SJSA1 (cell line): ENCODE measurements around the gene CAMK2N1. TPM values are rescaled to one million over a fixed set of nuclear protein-coding genes. Genes with fewer than 3 reads are reported as not detected.
"Not testable (repeated sequence)": the region's sequence is repeated elsewhere in the genome, so short reads cannot be mapped to it uniquely, and the experiment has no call there.

Experiments
- DNase-seq, 2 experiments: peaks; one replicate each; pipeline ENCODE4 v3.0.0-alpha.2; 2015 to 2020; ENCODE audit warnings: low spot score in 2 of 2, low read depth in 1 of 2
- H3K27ac ChIP-seq: fragments of 250-450 bp; sonication (Bioruptor Pico); 2 replicates; pipeline ENCODE4 v1.5.1; 2020; ENCODE audit warnings: mild to moderate bottlenecking, moderate library complexity
- H3K27me3 ChIP-seq: fragments of 250-450 bp; sonication (Bioruptor Pico); replicated peaks from 2 replicates; pipeline ENCODE4 v1.5.1; 2020; ENCODE audit warnings: mild to moderate bottlenecking, moderate library complexity
- H3K36me3 ChIP-seq: fragments of 250-450 bp; sonication (Bioruptor Pico); 2 replicates; pipeline ENCODE4 v1.5.1; 2020; ENCODE audit warnings: mild to moderate bottlenecking
- H3K4me1 ChIP-seq: fragments of 250-450 bp; sonication (Bioruptor Pico); replicated peaks from 2 replicates; pipeline ENCODE4 v1.6.1; 2021; ENCODE audit warnings: mild to moderate bottlenecking
- H3K4me3 ChIP-seq: fragments of 250-450 bp; sonication (Bioruptor Pico); 2 replicates; pipeline ENCODE4 v1.5.1; 2020; ENCODE audit warnings: mild to moderate bottlenecking
- H3K9me3 ChIP-seq: fragments of 250-450 bp; sonication (Bioruptor Pico); replicated peaks from 2 replicates; pipeline ENCODE4 v1.5.1; 2020; ENCODE audit warnings: mild to moderate bottlenecking
- total RNA-seq: library from RNA; depleted of rRNA; stranded (reverse); fragments of >200 nt; shearing (Covaris generic); gene quantifications from 2 replicates; pipeline ENCODE4 v1.2.3, GENCODE V29; 2014

The CAMK2N1 gene
- total RNA-seq, 1 experiment from 2014 or later = 37.1 TPM

GRCh38 chr1:20507564-20508410 is 21.8 kb upstream of the CAMK2N1 start, which contains the start of gene MUL1:
Gene MUL1, minus strand, starts transcription at chr1:20508151. Its CDS starts 127 bp downstream, at chr1:20508024.
- Histone ChIP-seq H3K4me1 (no peaks in the 10 kb centered on the region; the same call in 1 of the 2 replicates), H3K27me3 (peaks cover 3% of the 10 kb centered on the region; the same call in 1 of the 2 replicates), H3K36me3 (peaks cover 36% of the 10 kb centered on the region), H3K4me3 (peak within 1 kb of the TSS; percentile 87), H3K27ac (peak within 1 kb of the TSS; percentile 67), H3K9me3 (no peaks in the 10 kb centered on the region; the same call in 1 of the 2 replicates)
- DNase-seq = peak; percentile 90 to 97

GRCh38 chr1:20507248-20507563 is 21.2 kb upstream of the CAMK2N1 start:
- Histone ChIP-seq H3K36me3 (peaks cover 42% of the 10 kb centered on the region), H3K27me3 (peaks cover under 1% of the 10 kb centered on the region; the same call in 1 of the 2 replicates), H3K27ac (no peak overlapping the region; the same call in 1 of the 2 replicates), H3K4me1 (no peaks in the 10 kb centered on the region; the same call in 1 of the 2 replicates), H3K4me3 (peak overlapping the region; percentile 87), H3K9me3 (no peaks in the 10 kb centered on the region; the same call in 1 of the 2 replicates)
- DNase-seq = no peak

- H3K36me3 ChIP-seq = peaks cover 59% of the 10 kb centered on the region
- H3K9me3 ChIP-seq = no peaks in the 10 kb centered on the region; the same call in 1 of the 2 replicates
- no peaks in the 10 kb centered on the region for H3K27me3 ChIP-seq
- DNase-seq = no peak
- no peak overlapping the region for H3K4me3 ChIP-seq
- H3K27ac ChIP-seq = no peak overlapping the region
- H3K4me1 ChIP-seq = no peaks in the 10 kb centered on the region; the same call in 1 of the 2 replicates
These were observed 19.5 kb upstream of the CAMK2N1 start for GRCh38 chr1:20505488-20505887.

- H3K36me3 ChIP-seq = peaks cover 79% of the 10 kb centered on the region
- H3K9me3 ChIP-seq = no peaks in the 10 kb centered on the region
- H3K4me3 ChIP-seq = no peak overlapping the region
- H3K27ac ChIP-seq = no peak overlapping the region
- H3K4me1 ChIP-seq = peaks cover 12% of the 10 kb centered on the region
- DNase-seq = no peak
- no peaks in the 10 kb centered on the region for H3K27me3 ChIP-seq
These were observed 14.7 kb upstream of the CAMK2N1 start for GRCh38 chr1:20500716-20501115.

DNA sequence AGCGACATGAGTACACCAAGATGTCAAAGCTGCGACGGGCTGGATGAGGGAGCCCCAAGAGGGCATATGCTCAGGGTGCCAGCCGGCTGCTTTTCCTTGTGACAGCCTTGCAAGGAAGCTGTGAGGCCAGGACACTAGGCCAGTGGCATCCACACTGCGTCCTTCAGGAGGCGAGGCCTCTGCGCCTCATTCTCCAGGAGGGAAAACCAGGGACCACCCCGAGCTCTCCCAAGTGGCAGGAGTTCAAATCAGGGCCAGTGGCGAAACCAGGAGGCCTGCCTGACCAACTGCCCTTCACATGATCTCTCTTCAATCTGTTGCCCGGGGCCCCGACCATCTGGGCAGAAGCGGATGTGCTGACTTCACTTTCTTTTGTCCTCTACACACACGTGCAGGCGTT is 13.7 kb upstream of the CAMK2N1 start:
- Histone ChIP-seq H3K27ac (no peak overlapping the region), H3K36me3 (peaks cover 76% of the 10 kb centered on the region), H3K4me3 (no peak overlapping the region), H3K9me3 (no peaks in the 10 kb centered on the region), H3K27me3 (no peaks in the 10 kb centered on the region), H3K4me1 (peaks cover 22% of the 10 kb centered on the region)
- no peak for DNase-seq

DNA sequence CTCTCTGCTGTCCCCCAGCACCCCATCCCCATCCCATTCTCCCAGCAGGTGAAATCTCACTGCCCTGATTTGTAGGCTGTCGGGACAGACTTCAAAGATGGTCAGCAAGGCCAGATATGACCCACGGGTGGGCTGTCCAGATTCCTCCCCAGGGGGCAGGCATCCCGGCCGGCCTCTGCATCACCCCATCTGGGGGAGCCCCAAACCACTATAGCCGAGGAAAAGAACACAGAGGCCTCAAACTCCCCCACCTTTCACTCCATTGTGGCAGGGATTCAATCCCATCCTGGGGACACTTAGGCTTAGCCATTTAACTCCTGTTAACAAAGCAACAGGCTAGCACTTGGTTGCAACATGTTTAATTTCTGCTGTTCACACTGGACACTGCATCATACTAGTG is 13.1 kb upstream of the CAMK2N1 start:
- no peak for DNase-seq
- no peak overlapping the region for H3K27ac ChIP-seq

GRCh38 chr1:20498116-20498515 is 12.1 kb upstream of the CAMK2N1 start:
- H3K27me3 ChIP-seq = no peaks in the 10 kb centered on the region
- H3K4me3 ChIP-seq = no peak overlapping the region
- no peak overlapping the region for H3K27ac ChIP-seq
- H3K4me1 ChIP-seq = peaks cover 32% of the 10 kb centered on the region
- no peaks in the 10 kb centered on the region for H3K9me3 ChIP-seq
- peaks cover 60% of the 10 kb centered on the region for H3K36me3 ChIP-seq
- DNase-seq = no peak

More for the DNA sequence above, 13.1 kb upstream of the CAMK2N1 start:
- no peak overlapping the region for H3K4me3 ChIP-seq
- no peaks in the 10 kb centered on the region for H3K27me3 ChIP-seq
- H3K36me3 ChIP-seq = peaks cover 70% of the 10 kb centered on the region
- peaks cover 28% of the 10 kb centered on the region for H3K4me1 ChIP-seq
- no peaks in the 10 kb centered on the region for H3K9me3 ChIP-seq

- Histone ChIP-seq H3K9me3 (no peaks in the 10 kb centered on the region), H3K36me3 (peaks cover 54% of the 10 kb centered on the region), H3K4me1 (peaks cover 32% of the 10 kb centered on the region), H3K27ac (no peak overlapping the region), H3K27me3 (no peaks in the 10 kb centered on the region), H3K4me3 (no peak overlapping the region)
- DNase-seq = no peak
These were observed 11.5 kb upstream of the CAMK2N1 start for GRCh38 chr1:20497506-20497905.

- Histone ChIP-seq H3K27ac (0 out of 2 replicates have a peak overlapping the region, but pooled peaks have one; percentile 3), H3K36me3 (peaks cover 47% of the 10 kb centered on the region), H3K4me1 (peaks cover 32% of the 10 kb centered on the region)
- not testable (repeated sequence) for DNase-seq, H3K27me3 ChIP-seq, H3K9me3 ChIP-seq, H3K4me3 ChIP-seq
These were observed 10.8 kb upstream of the CAMK2N1 start for GRCh38 chr1:20496725-20497383.

GRCh38 chr1:20496241-20496661 is 10.2 kb upstream of the CAMK2N1 start:
- Histone ChIP-seq H3K4me1 (peaks cover 32% of the 10 kb centered on the region), H3K27me3 (no peaks in the 10 kb centered on the region), H3K27ac (peak overlapping the region; percentile 55), H3K4me3 (no peak overlapping the region), H3K9me3 (no peaks in the 10 kb centered on the region), H3K36me3 (peaks cover 41% of the 10 kb centered on the region)
- DNase-seq = peak; percentile 69 to 72

DNA sequence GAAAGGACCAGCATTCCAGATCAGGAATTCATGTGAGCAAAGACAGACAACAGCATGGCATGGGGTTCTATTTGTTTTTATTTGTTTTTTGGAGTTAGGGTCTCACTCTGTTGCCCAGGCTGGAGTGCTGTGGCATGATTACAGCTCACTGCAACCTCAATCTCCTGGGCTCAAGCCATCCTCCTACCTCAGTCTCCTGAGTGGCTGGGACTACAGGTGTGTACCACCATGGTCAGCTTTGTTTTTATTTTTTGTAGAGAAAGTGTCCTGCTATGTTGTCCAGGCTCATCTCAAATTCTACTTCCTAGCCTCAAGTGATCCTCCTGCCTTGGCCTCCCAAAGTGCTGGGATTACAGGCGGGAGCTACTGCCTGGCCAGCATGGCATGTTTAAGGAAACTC is 9.7 kb upstream of the CAMK2N1 start:
- peak overlapping the region; percentile 55 for H3K27ac ChIP-seq

DNA sequence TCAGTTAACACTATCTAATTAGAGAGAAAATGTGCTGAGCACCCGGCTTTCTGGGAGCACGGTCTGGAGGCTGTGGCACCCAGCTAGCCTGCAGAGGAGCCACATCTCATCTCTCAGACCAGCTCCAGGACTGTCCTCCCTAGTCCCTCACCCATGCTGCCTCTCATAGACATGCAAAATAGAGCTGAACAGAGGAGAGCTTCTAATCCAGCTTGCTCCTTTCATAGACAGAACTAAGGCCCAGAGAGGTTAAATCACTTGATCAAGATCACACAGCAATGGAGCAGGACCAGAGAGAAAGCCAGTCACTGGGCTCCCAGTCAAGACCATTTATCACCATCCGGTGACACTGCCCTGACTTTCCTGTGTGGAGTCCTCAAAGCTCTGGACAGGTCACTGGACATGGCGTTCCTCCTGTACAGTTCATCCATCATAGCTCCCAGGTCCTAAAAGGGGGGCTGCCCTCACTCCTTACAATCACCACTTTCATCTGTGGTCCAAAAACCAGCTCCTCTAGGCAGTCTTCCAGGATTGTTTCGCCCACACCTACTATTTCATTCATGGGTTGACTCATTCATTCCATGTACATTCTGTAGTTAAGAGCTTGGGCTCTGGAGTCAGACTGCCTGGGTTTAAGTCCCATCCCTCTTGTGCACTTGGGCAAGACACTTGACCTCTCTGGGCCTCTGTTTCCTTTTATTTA is 8.8 kb upstream of the CAMK2N1 start:
- peaks cover 26% of the 10 kb centered on the region for H3K36me3 ChIP-seq
- DNase-seq = peak; percentile 74 to 77
- no peak overlapping the region for H3K4me3 ChIP-seq
- H3K9me3 ChIP-seq = no peaks in the 10 kb centered on the region
- peak overlapping the region; percentile 45 for H3K27ac ChIP-seq
- H3K27me3 ChIP-seq = no peaks in the 10 kb centered on the region
- H3K4me1 ChIP-seq = peaks cover 32% of the 10 kb centered on the region

More for the DNA sequence above, 9.7 kb upstream of the CAMK2N1 start:
- peaks cover 32% of the 10 kb centered on the region for H3K4me1 ChIP-seq
- no peak overlapping the region for H3K4me3 ChIP-seq
- DNase-seq = no peak
- no peaks in the 10 kb centered on the region for H3K9me3 ChIP-seq
- no peaks in the 10 kb centered on the region for H3K27me3 ChIP-seq
- peaks cover 35% of the 10 kb centered on the region for H3K36me3 ChIP-seq

DNA sequence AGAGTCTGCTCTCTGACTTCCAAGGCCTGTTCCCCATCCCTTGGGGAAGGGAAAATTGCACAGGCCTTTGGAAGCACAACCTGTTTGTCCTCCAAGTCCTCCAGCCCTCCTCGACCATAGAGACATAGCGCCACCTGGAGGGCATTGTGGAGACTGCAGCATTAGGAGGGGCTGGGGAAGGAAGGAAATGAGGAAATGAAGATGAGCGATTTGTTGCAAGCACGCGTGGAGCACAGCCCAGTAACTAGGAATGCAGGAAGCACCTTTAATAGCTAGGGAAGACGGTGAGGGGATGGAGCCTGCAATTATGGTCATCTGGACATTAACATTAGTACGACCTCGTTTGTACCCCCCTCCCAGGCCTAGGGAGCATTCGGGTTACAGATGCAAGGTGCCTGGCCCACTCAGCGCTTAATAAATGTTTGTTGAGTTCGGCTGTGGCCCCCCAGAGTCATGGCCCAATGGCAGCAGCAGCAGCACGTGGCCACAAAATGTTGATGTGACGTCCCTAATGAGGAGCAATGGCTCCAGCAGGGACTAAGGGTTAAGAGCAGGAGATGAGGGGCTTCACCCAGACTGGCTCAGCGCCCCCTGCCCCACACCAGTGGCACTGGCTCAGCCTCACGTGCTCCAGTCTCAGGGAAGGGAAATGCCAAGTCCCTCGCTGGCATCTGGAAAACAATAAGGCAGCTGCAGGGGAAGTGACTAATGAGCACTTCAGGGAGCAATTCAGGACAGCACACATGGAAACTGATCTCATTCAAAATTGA is 8.0 kb upstream of the CAMK2N1 start:
- Histone ChIP-seq H3K4me3 (no peak overlapping the region), H3K36me3 (peaks cover 19% of the 10 kb centered on the region), H3K4me1 (peaks cover 32% of the 10 kb centered on the region), H3K27me3 (no peaks in the 10 kb centered on the region), H3K9me3 (no peaks in the 10 kb centered on the region), H3K27ac (peak overlapping the region; percentile 45)
- DNase-seq = peak; percentile 85 to 93
